Breast epithelium (tissue), 3 donors: Measurements from ENCODE around the gene AHDC1.

ENCODE experiments used
- CTCF ChIP-seq, 3 donors: fragments of 450-650 bp; IDR thresholded peaks; one replicate each; pipeline ENCODE4 v1.5.1; 2016 to 2017; ENCODE audit warnings: antibody characterized with exemption in 3 of 3, mild to moderate bottlenecking in 3 of 3, moderate library complexity in 3 of 3
- POLR2A ChIP-seq: fragments of 450-650 bp; IDR thresholded peaks from one replicate; pipeline ENCODE4 v1.6.1; 2016; ENCODE audit warnings: antibody characterized with exemption, mild to moderate bottlenecking, moderate library complexity

- no peak for TF ChIP-seq CTCF (IDR thresholded peaks at IDR 0.05)
- no peak for TF ChIP-seq POLR2A
Measured at GRCh38 chr1:27543284-27543683, 60.7 kb downstream of the AHDC1 start.
